HepG2 (cell line): ENCODE results near the gene NAPB. TPM values are rescaled to one million over a fixed set of nuclear protein-coding genes. Genes with fewer than 3 reads are reported as not detected.

ENCODE experiments used
- ARID2 ChIP-seq: sonication (generic); formaldehyde crosslinking; IDR thresholded peaks from 2 replicates; pipeline ENCODE4 v1.8.1; 2022; ENCODE audit warnings: mild to moderate bottlenecking, missing genetic modification reagents, borderline replicate concordance
- EED ChIP-seq: sonication (generic); formaldehyde crosslinking; IDR thresholded peaks from 2 replicates; pipeline ENCODE4 v1.5.0; 2020; ENCODE audit warnings: mild to moderate bottlenecking, missing genetic modification reagents
- HDAC2 ChIP-seq: sonication (generic); formaldehyde crosslinking; IDR thresholded peaks from 2 replicates; pipeline ENCODE4 v1.4.0; 2020; ENCODE audit warnings: missing genetic modification reagents
- HOXA9 ChIP-seq: sonication (generic); formaldehyde crosslinking; IDR thresholded peaks from 2 replicates; pipeline ENCODE4 v1.8.1; 2022; ENCODE audit warnings: missing genetic modification reagents, mild to moderate bottlenecking, moderate library complexity, borderline replicate concordance
- MYC ChIP-seq: sonication (generic); formaldehyde crosslinking; IDR thresholded peaks from 2 replicates; pipeline ENCODE4 v1.9.0; 2021; ENCODE audit warnings: missing genetic modification reagents, borderline replicate concordance
- NFATC3 ChIP-seq: sonication (generic); formaldehyde crosslinking; IDR thresholded peaks from 2 replicates; pipeline ENCODE4 v1.5.1; 2020; ENCODE audit warnings: mild to moderate bottlenecking, missing genetic modification reagents
- NFIB ChIP-seq: sonication (generic); formaldehyde crosslinking; IDR thresholded peaks from 2 replicates; pipeline ENCODE4 v1.9.0; 2021; ENCODE audit warnings: missing genetic modification reagents, mild to moderate bottlenecking, borderline replicate concordance
- PHF8 ChIP-seq: sonication (generic); formaldehyde crosslinking; IDR thresholded peaks from 2 replicates; pipeline ENCODE4 v1.5.0; 2020; ENCODE audit warnings: missing genetic modification reagents
- RBFOX2 ChIP-seq: fragments of 200-400 bp; formaldehyde crosslinking; IDR thresholded peaks from 2 replicates; pipeline ENCODE4 v1.6.1; 2017; ENCODE audit warnings: low read depth, mild to moderate bottlenecking, low read length
- RCOR2 ChIP-seq: IDR thresholded peaks from 2 replicates; pipeline ENCODE4 v1.6.1; 2016; ENCODE audit warnings: missing biosample characterization, missing genetic modification reagents
- TOPORS ChIP-seq: sonication (generic); formaldehyde crosslinking; IDR thresholded peaks from 2 replicates; pipeline ENCODE4 v1.8.0; 2023; ENCODE audit warnings: mild to moderate bottlenecking, missing genetic modification reagents
- ZNF234 ChIP-seq: sonication (generic); formaldehyde crosslinking; conservative IDR thresholded peaks from 2 replicates; pipeline ENCODE4 v1.5.1; 2020; ENCODE audit warnings: mild to moderate bottlenecking, missing genetic modification reagents
- ZNF570 ChIP-seq: sonication (generic); formaldehyde crosslinking; IDR thresholded peaks from 2 replicates; pipeline ENCODE4 v1.4.0; 2020; ENCODE audit warnings: mild to moderate bottlenecking, missing genetic modification reagents, borderline replicate concordance
- ZNF776 ChIP-seq: sonication (generic); formaldehyde crosslinking; IDR thresholded peaks from 2 replicates; pipeline ENCODE4 v1.4.0; 2020; ENCODE audit warnings: mild to moderate bottlenecking, missing genetic modification reagents
- ZNF781 ChIP-seq: sonication (generic); formaldehyde crosslinking; IDR thresholded peaks from 2 replicates; pipeline ENCODE4 v1.5.1; 2020; ENCODE audit warnings: borderline replicate concordance, mild to moderate bottlenecking, missing genetic modification reagents; ENCODE audit errors: not compliant biosample characterization
- ZNF879 ChIP-seq: sonication (generic); formaldehyde crosslinking; IDR thresholded peaks from 2 replicates; pipeline ENCODE4 v1.8.1; 2023; ENCODE audit warnings: missing genetic modification reagents
- ZNF883 ChIP-seq: sonication (generic); formaldehyde crosslinking; IDR thresholded peaks from 2 replicates; pipeline ENCODE4 v1.5.1; 2020; ENCODE audit warnings: mild to moderate bottlenecking, missing genetic modification reagents; ENCODE audit errors: not compliant biosample characterization
- polyA plus RNA-seq, 8 experiments: library from polyadenylated mRNA; depleted of rRNA in 3 of 8; stranded (reverse) in 7 of 8; unstranded in 1 of 8; fragments of >200 nt; fragmentation: Illumina TruSeq in 4 of 8; extraction: Trizol in 4 of 8; gene quantifications; 2 replicates each; pipeline versions ENCODE4 v1.2.1 to v1.2.3, GENCODE V29; 2011 to 2016; ENCODE audit warnings: low read depth in 4 of 8, missing spikeins in 1 of 8, mixed read lengths in 1 of 8; ENCODE audit not compliant: insufficient read depth in 1 of 8
- total RNA-seq, 5 experiments: library from RNA; depleted of rRNA; stranded (reverse); fragments of >200 nt; fragmentation: Illumina TruSeq; extraction: Trizol; gene quantifications; 2 replicates each; pipeline ENCODE4 v1.2.3, GENCODE V29; 2016; ENCODE audit warnings: low read depth in 1 of 5
- TF ChIP-seq, protein P1 (sequence below): sonication (generic); formaldehyde crosslinking; IDR thresholded peaks from 2 replicates; pipeline ENCODE4 v1.4.0; 2020; ENCODE audit warnings: missing genetic modification reagents
- TF ChIP-seq, protein P2 (sequence below): sonication (generic); formaldehyde crosslinking; IDR thresholded peaks from 2 replicates; pipeline ENCODE4 v1.4.0; 2020; ENCODE audit warnings: missing genetic modification reagents
- TF ChIP-seq, protein P3 (sequence below): sonication (generic); formaldehyde crosslinking; IDR thresholded peaks from 2 replicates; pipeline ENCODE4 v1.4.0; 2020; ENCODE audit warnings: mild to moderate bottlenecking, missing genetic modification reagents
- TF ChIP-seq, protein P4 (sequence below): sonication (generic); formaldehyde crosslinking; IDR thresholded peaks from 2 replicates; pipeline ENCODE4 v1.4.0; 2020; ENCODE audit warnings: missing genetic modification reagents
- TF ChIP-seq, protein P5 (sequence below): IDR thresholded peaks from 2 replicates; pipeline ENCODE4 v1.6.1; 2016; ENCODE audit warnings: mild to moderate bottlenecking, missing biosample characterization, missing genetic modification reagents

NAPB gene
- total and polyA plus RNA-seq, 2 of the 13 experiments (the other 11 are each of a cell fraction or from before 2014, with no cell fraction given) = 15.2 to 16.1 TPM

DNA sequence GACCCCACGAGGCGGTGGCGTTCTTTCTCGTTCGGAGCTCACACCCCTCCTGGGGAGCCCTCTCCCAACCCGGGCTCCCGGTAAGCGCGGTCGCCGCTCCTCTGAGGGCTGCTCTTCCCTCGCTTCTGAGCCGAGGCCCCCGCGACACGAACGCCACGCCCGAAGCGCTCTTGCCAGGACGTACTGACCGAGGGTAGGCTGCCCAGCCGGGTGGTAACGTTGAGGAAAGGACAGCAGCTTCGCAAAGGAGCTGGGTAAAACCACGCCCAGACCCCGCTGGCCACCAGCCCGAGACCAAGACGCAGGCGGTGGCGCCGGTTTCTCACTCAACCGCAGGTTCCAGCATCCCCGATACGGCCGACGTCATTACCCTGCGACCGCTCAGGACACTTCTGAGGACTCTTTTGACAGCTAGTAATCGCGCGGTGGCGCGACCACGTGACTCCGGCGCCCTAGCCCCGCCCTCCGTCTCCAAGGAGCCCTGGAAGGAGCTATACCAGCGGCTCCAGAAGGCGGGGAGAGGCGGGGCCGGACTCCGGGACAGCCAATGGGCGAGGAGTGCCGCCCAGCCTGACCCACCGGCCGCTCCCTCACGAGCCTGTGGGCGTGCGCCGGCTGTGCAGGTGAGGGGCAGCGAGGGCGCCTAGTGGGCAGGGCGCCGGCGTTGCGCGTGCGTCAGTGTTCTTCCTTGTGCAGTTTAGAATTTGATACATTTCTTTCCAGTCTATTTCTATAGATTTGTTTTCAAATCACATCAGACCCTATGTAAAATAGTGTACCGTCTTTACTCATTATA lies 63.3 kb downstream of the NAPB start (continued):
- TF ChIP-seq NFIB (no peak), ZNF776 (CRISPR knock-in tag) (peak; percentile 86; the same call in 1 of the 2 replicates), EED (CRISPR knock-in tag) (no peak), MYC (CRISPR knock-in tag) (peak; percentile 92), HDAC2 (peak; percentile 95), ZNF234 (CRISPR knock-in tag) (no peak), HOXA9 (CRISPR knock-in tag) (no peak), ZNF570 (CRISPR knock-in tag) (no peak), ARID2 (CRISPR knock-in tag) (no peak), RCOR2 (CRISPR knock-in tag) (peak; percentile 57; the same call in 1 of the 2 replicates), ZNF883 (CRISPR knock-in tag) (peak; percentile 88), ZNF879 (CRISPR knock-in tag) (no peak), PHF8 (peak; percentile 89), NFATC3 (CRISPR knock-in tag) (no peak), RBFOX2 (peak; percentile 90), ZNF781 (CRISPR knock-in tag) (peak; percentile 60), TOPORS (CRISPR knock-in tag) (no peak; the same call in 1 of the 2 replicates)
- TF ChIP-seq, protein P1, sequence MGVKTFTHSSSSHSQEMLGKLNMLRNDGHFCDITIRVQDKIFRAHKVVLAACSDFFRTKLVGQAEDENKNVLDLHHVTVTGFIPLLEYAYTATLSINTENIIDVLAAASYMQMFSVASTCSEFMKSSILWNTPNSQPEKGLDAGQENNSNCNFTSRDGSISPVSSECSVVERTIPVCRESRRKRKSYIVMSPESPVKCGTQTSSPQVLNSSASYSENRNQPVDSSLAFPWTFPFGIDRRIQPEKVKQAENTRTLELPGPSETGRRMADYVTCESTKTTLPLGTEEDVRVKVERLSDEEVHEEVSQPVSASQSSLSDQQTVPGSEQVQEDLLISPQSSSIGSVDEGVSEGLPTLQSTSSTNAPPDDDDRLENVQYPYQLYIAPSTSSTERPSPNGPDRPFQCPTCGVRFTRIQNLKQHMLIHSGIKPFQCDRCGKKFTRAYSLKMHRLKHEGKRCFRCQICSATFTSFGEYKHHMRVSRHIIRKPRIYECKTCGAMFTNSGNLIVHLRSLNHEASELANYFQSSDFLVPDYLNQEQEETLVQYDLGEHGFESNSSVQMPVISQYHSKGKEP = 0 out of 2 replicates have a peak, but pooled peaks have one; percentile 71
- TF ChIP-seq, protein P2, sequence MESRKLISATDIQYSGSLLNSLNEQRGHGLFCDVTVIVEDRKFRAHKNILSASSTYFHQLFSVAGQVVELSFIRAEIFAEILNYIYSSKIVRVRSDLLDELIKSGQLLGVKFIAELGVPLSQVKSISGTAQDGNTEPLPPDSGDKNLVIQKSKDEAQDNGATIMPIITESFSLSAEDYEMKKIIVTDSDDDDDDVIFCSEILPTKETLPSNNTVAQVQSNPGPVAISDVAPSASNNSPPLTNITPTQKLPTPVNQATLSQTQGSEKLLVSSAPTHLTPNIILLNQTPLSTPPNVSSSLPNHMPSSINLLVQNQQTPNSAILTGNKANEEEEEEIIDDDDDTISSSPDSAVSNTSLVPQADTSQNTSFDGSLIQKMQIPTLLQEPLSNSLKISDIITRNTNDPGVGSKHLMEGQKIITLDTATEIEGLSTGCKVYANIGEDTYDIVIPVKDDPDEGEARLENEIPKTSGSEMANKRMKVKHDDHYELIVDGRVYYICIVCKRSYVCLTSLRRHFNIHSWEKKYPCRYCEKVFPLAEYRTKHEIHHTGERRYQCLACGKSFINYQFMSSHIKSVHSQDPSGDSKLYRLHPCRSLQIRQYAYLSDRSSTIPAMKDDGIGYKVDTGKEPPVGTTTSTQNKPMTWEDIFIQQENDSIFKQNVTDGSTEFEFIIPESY (CRISPR knock-in tag) = no peak
- TF ChIP-seq, protein P3, sequence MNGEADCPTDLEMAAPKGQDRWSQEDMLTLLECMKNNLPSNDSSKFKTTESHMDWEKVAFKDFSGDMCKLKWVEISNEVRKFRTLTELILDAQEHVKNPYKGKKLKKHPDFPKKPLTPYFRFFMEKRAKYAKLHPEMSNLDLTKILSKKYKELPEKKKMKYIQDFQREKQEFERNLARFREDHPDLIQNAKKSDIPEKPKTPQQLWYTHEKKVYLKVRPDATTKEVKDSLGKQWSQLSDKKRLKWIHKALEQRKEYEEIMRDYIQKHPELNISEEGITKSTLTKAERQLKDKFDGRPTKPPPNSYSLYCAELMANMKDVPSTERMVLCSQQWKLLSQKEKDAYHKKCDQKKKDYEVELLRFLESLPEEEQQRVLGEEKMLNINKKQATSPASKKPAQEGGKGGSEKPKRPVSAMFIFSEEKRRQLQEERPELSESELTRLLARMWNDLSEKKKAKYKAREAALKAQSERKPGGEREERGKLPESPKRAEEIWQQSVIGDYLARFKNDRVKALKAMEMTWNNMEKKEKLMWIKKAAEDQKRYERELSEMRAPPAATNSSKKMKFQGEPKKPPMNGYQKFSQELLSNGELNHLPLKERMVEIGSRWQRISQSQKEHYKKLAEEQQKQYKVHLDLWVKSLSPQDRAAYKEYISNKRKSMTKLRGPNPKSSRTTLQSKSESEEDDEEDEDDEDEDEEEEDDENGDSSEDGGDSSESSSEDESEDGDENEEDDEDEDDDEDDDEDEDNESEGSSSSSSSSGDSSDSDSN (CRISPR knock-in tag) = peak; percentile 82
- TF ChIP-seq, protein P4, sequence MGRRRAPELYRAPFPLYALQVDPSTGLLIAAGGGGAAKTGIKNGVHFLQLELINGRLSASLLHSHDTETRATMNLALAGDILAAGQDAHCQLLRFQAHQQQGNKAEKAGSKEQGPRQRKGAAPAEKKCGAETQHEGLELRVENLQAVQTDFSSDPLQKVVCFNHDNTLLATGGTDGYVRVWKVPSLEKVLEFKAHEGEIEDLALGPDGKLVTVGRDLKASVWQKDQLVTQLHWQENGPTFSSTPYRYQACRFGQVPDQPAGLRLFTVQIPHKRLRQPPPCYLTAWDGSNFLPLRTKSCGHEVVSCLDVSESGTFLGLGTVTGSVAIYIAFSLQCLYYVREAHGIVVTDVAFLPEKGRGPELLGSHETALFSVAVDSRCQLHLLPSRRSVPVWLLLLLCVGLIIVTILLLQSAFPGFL (CRISPR knock-in tag) = no peak
- TF ChIP-seq, protein P5, sequence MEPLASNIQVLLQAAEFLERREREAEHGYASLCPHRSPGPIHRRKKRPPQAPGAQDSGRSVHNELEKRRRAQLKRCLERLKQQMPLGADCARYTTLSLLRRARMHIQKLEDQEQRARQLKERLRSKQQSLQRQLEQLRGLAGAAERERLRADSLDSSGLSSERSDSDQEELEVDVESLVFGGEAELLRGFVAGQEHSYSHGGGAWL = peak; percentile 75
